Measurements from ENCODE around the gene UBE2D3. TPM values are rescaled to one million over a fixed set of nuclear protein-coding genes. Genes with fewer than 3 reads are reported as not detected.
A peak's percentile ranks its signal among the peaks of the same experiment; 100 is the strongest.

The UBE2D3 gene
- total RNA-seq, 4 donors from 2014 or later = 154 to 316 (median 267) TPM

- no peak for TF ChIP-seq EP300 (IDR thresholded peaks at IDR 0.05; ENCODE audit: low read depth)
- TF ChIP-seq, protein P1, sequence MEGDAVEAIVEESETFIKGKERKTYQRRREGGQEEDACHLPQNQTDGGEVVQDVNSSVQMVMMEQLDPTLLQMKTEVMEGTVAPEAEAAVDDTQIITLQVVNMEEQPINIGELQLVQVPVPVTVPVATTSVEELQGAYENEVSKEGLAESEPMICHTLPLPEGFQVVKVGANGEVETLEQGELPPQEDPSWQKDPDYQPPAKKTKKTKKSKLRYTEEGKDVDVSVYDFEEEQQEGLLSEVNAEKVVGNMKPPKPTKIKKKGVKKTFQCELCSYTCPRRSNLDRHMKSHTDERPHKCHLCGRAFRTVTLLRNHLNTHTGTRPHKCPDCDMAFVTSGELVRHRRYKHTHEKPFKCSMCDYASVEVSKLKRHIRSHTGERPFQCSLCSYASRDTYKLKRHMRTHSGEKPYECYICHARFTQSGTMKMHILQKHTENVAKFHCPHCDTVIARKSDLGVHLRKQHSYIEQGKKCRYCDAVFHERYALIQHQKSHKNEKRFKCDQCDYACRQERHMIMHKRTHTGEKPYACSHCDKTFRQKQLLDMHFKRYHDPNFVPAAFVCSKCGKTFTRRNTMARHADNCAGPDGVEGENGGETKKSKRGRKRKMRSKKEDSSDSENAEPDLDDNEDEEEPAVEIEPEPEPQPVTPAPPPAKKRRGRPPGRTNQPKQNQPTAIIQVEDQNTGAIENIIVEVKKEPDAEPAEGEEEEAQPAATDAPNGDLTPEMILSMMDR (IDR thresholded peaks at IDR 0.05) = no peak
- no peak for TF ChIP-seq POLR2AphosphoS5 (IDR thresholded peaks at IDR 0.05)
- no peak for TF ChIP-seq POLR2A (IDR thresholded peaks at IDR 0.05)
- no peak overlapping the region for H3K27ac ChIP-seq
- DNase-seq = no peak
- 79 to 90% methylated on average over 2 of the region's 2 CpGs for WGBS, 2 donors (ENCODE audit: low coverage in 1 of 2)
- in situ Hi-C loops (cut with MboI; ENCODE audit: low pct_ligation_motif_present in 1 of 4, low pct_unique_long_range_greater_than_20kb in 1 of 4, low sequenced_read_pairs in 3 of 4) = no loop called here
- H3K4me1 ChIP-seq = peaks cover 0 to 4% (median 1%) of the 10 kb centered on the region in 4 donors
- H3K27me3 ChIP-seq = no peaks in the 10 kb centered on the region
- no peaks in the 10 kb centered on the region for H3K9me3 ChIP-seq
- no peak overlapping the region for H3K4me3 ChIP-seq
- no peaks in the 10 kb centered on the region for H3K36me3 ChIP-seq
- intact Hi-C loops (cut with DNase I; ENCODE audit: low total_unique reads) = no loop called here
Observed at GRCh38 chr4:102774254-102774653, 53.1 kb downstream of the UBE2D3 start.

- WGBS, 2 donors (ENCODE audit: low coverage in 1 of 2) = 58 to 72% methylated on average over 4 of the region's 4 CpGs
- DNase-seq = no peak
- intact Hi-C loops (cut with DNase I; ENCODE audit: low total_unique reads) = no loop called here
Observed at GRCh38 chr4:102772738-102773340, 54.5 kb downstream of the UBE2D3 start.

DNA sequence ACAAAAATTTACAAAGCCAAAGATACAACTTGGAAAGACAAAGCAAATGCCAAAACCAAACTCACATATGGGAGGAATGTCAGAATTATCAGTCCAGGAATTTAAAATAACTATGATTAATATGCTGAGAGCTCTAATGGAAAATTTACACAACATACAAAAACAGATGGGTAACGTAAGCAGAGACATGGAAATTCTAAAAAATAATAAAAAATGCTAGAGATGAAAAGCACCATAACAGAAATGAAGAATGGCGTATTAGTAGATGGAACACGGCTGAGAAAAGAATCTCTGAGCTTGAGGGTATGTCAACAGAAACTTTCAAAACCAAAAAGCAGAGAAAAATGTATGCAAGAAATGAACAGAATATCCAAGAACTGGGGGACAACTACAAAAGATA lies 62.5 kb downstream of the UBE2D3 start:
- Histone ChIP-seq H3K9me3 (no peaks in the 10 kb centered on the region), H3K27ac (no peak overlapping the region), H3K4me1 (peaks cover 0 to 7% (median 3%) of the 10 kb centered on the region in 4 donors), H3K4me3 (no peak overlapping the region), H3K36me3 (no peaks in the 10 kb centered on the region), H3K27me3 (no peaks in the 10 kb centered on the region)
- TF ChIP-seq POLR2AphosphoS5 (IDR thresholded peaks at IDR 0.05) (no peak), EP300 (IDR thresholded peaks at IDR 0.05; ENCODE audit: low read depth) (no peak), POLR2A (IDR thresholded peaks at IDR 0.05) (no peak)
- TF ChIP-seq, protein P1 (IDR thresholded peaks at IDR 0.05) = no peak
- WGBS, 2 donors (ENCODE audit: low coverage in 1 of 2) = 83 to 90% methylated on average over 3 of the region's 3 CpGs
- intact Hi-C loops (cut with DNase I; ENCODE audit: low total_unique reads) (no loop called here), in situ Hi-C loops (cut with MboI; ENCODE audit: low pct_ligation_motif_present in 1 of 4, low pct_unique_long_range_greater_than_20kb in 1 of 4, low sequenced_read_pairs in 3 of 4) (no loop called here)
- DNase-seq = no peak

More at GRCh38 chr4:102772738-102773340, 54.5 kb downstream of the UBE2D3 start:
- H3K4me3 ChIP-seq = no peak overlapping the region
- TF ChIP-seq POLR2AphosphoS5 (IDR thresholded peaks at IDR 0.05) (no peak), EP300 (IDR thresholded peaks at IDR 0.05; ENCODE audit: low read depth) (no peak)
- H3K4me1 ChIP-seq = no peaks in the 10 kb centered on the region
- no peaks in the 10 kb centered on the region for H3K9me3 ChIP-seq
- no peaks in the 10 kb centered on the region for H3K27me3 ChIP-seq
- in situ Hi-C loops (cut with MboI; ENCODE audit: low pct_ligation_motif_present in 1 of 4, low pct_unique_long_range_greater_than_20kb in 1 of 4, low sequenced_read_pairs in 3 of 4) = no loop called here
- H3K36me3 ChIP-seq = no peaks in the 10 kb centered on the region
- H3K27ac ChIP-seq = no peak overlapping the region

DNA sequence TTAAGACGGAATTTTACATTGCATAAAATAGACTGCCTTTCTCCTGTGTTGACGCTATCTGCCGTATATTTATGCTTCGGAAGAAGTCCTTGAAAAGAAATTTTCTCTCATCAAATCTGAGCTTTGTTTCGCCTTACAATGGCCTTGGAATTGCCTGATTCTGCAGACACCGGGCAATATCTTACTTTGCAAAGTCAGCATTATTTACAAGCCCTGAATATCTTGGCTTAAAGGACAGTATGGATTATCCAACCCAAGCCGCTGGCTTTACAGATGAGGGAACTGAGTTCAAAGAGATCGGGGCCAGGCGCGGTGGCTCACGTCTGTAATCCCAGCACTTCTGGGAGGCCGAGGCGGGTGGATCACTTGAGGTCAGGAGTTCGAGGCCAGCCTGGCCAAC lies 65.4 kb downstream of the UBE2D3 start:
- Histone ChIP-seq H3K36me3 (no peaks in the 10 kb centered on the region), H3K4me3 (peak overlapping the region in 1 of 4 donors; percentile 71), H3K9me3 (no peaks in the 10 kb centered on the region), H3K27me3 (no peaks in the 10 kb centered on the region), H3K4me1 (peaks cover 0 to 11% (median 6%) of the 10 kb centered on the region in 4 donors), H3K27ac (peak overlapping the region in 1 of 4 donors; percentile 92)
- 83 to 87% methylated on average over 8 to 14 of the region's 14 CpGs for WGBS, 2 donors (ENCODE audit: low coverage in 1 of 2)
- intact Hi-C loops (cut with DNase I; ENCODE audit: low total_unique reads) (no loop called here), in situ Hi-C loops (cut with MboI; ENCODE audit: low pct_ligation_motif_present in 1 of 4, low pct_unique_long_range_greater_than_20kb in 1 of 4, low sequenced_read_pairs in 3 of 4) (no loop called here)
- TF ChIP-seq EP300 (IDR thresholded peaks at IDR 0.05; ENCODE audit: low read depth) (no peak), POLR2AphosphoS5 (IDR thresholded peaks at IDR 0.05) (no peak), POLR2A (IDR thresholded peaks at IDR 0.05) (no peak)
- TF ChIP-seq, protein P1 (IDR thresholded peaks at IDR 0.05) = no peak
- DNase-seq = no peak
